Muscle layer of colon (tissue), 2 donors: ENCODE data around the gene C16orf95.
"Not testable (repeated sequence)": the region's sequence is repeated elsewhere in the genome, so short reads cannot be mapped to it uniquely, and the experiment has no call there.

Experiments used
- H3K27ac ChIP-seq: one replicate; pipeline ENCODE4 v1.7.0; 2013; ENCODE audit warnings: low read depth, mild to moderate bottlenecking, low read length, moderate library complexity
- H3K27me3 ChIP-seq, 2 donors: one replicate each; pipeline ENCODE4 v1.7.0; 2013; ENCODE audit warnings: low read length in 2 of 2, mild to moderate bottlenecking in 2 of 2; ENCODE audit not compliant: insufficient read depth in 2 of 2, control insufficient read depth in 1 of 2
- H3K36me3 ChIP-seq: one replicate; pipeline ENCODE4 v1.7.0; 2013; ENCODE audit warnings: mild to moderate bottlenecking, low read length; ENCODE audit not compliant: insufficient read depth
- H3K4me1 ChIP-seq: one replicate; pipeline ENCODE4 v1.7.0; 2013; ENCODE audit warnings: mild to moderate bottlenecking, low read length; ENCODE audit not compliant: insufficient read depth
- H3K4me3 ChIP-seq, 2 donors: one replicate each; pipeline ENCODE4 v1.7.0; 2013; ENCODE audit warnings: low read length in 2 of 2, low read depth in 1 of 2, mild to moderate bottlenecking in 1 of 2, moderate library complexity in 1 of 2
- H3K9ac ChIP-seq: one replicate; pipeline ENCODE4 v1.7.0; 2013; ENCODE audit warnings: low read length
- H3K9me3 ChIP-seq: one replicate; pipeline ENCODE4 v1.7.0; 2013; ENCODE audit warnings: mild to moderate bottlenecking, low read length
- donor health status: abdominal sarcoma.
- donor health status: Adenocarcinoma of cecum.

C16orf95 gene

GRCh38 chr16:87344931-87345631 lies 27.9 kb upstream of the C16orf95 start:
- no peaks in the 10 kb centered on the region for H3K27me3 ChIP-seq
- H3K9ac ChIP-seq, result no peak overlapping the region
- no peaks in the 10 kb centered on the region for H3K4me1 ChIP-seq
- no peak overlapping the region for H3K27ac ChIP-seq
- peaks cover 35% of the 10 kb centered on the region for H3K36me3 ChIP-seq
- no peaks in the 10 kb centered on the region for H3K9me3 ChIP-seq
- no peak overlapping the region for H3K4me3 ChIP-seq

- no peaks in the 10 kb centered on the region for H3K9me3 ChIP-seq
- peaks cover 42% of the 10 kb centered on the region for H3K36me3 ChIP-seq
- H3K27ac ChIP-seq, result no peak overlapping the region
- H3K4me1 ChIP-seq, result no peaks in the 10 kb centered on the region
- H3K9ac ChIP-seq, result no peak overlapping the region
- H3K27me3 ChIP-seq, result no peaks in the 10 kb centered on the region
- H3K4me3 ChIP-seq, result no peak overlapping the region
Observed at GRCh38 chr16:87344165-87344930, 27.2 kb upstream of the C16orf95 start.

- Histone ChIP-seq H3K9me3 (no peaks in the 10 kb centered on the region), H3K9ac (no peak overlapping the region), H3K27me3 (no peaks in the 10 kb centered on the region), H3K27ac (no peak overlapping the region), H3K4me3 (no peak overlapping the region), H3K4me1 (no peaks in the 10 kb centered on the region), H3K36me3 (peaks cover 45% of the 10 kb centered on the region)
Observed at GRCh38 chr16:87343753-87344050, 26.5 kb upstream of the C16orf95 start.

GRCh38 chr16:87342978-87343752 lies 26.0 kb upstream of the C16orf95 start:
- no peak overlapping the region for H3K27ac ChIP-seq
- no peaks in the 10 kb centered on the region for H3K4me1 ChIP-seq
- H3K4me3 ChIP-seq, result no peak overlapping the region
- no peaks in the 10 kb centered on the region for H3K9me3 ChIP-seq
- peaks cover 43% of the 10 kb centered on the region for H3K36me3 ChIP-seq
- no peaks in the 10 kb centered on the region for H3K27me3 ChIP-seq
- no peak overlapping the region for H3K9ac ChIP-seq

GRCh38 chr16:87342504-87342903 lies 25.3 kb upstream of the C16orf95 start:
- no peaks in the 10 kb centered on the region for H3K9me3 ChIP-seq
- no peak overlapping the region for H3K27ac ChIP-seq
- H3K27me3 ChIP-seq, result no peaks in the 10 kb centered on the region
- H3K9ac ChIP-seq, result no peak overlapping the region
- H3K4me1 ChIP-seq, result no peaks in the 10 kb centered on the region
- no peak overlapping the region for H3K4me3 ChIP-seq
- H3K36me3 ChIP-seq, result peaks cover 43% of the 10 kb centered on the region

- Histone ChIP-seq H3K36me3 (peaks cover 48% of the 10 kb centered on the region), H3K27ac (no peak overlapping the region), H3K27me3 (no peaks in the 10 kb centered on the region), H3K4me3 (no peak overlapping the region), H3K9me3 (no peaks in the 10 kb centered on the region), H3K9ac (no peak overlapping the region), H3K4me1 (no peaks in the 10 kb centered on the region)
Observed at GRCh38 chr16:87340198-87340597, 23.0 kb upstream of the C16orf95 start.

GRCh38 chr16:87339724-87340105 lies 22.5 kb upstream of the C16orf95 start:
- not testable (repeated sequence) for H3K4me3 ChIP-seq, H3K27ac ChIP-seq, H3K4me1 ChIP-seq, H3K27me3 ChIP-seq, H3K9ac ChIP-seq, H3K9me3 ChIP-seq
- peaks cover 52% of the 10 kb centered on the region for H3K36me3 ChIP-seq

- Histone ChIP-seq H3K27ac (no peak overlapping the region), H3K36me3 (peaks cover 58% of the 10 kb centered on the region), H3K9ac (no peak overlapping the region), H3K9me3 (no peaks in the 10 kb centered on the region), H3K4me1 (no peaks in the 10 kb centered on the region), H3K4me3 (no peak overlapping the region), H3K27me3 (no peaks in the 10 kb centered on the region)
Observed at GRCh38 chr16:87339086-87339723, 22.0 kb upstream of the C16orf95 start.

- Histone ChIP-seq H3K4me1 (no peaks in the 10 kb centered on the region), H3K27ac (no peak overlapping the region), H3K36me3 (peaks cover 55% of the 10 kb centered on the region), H3K9me3 (no peaks in the 10 kb centered on the region), H3K9ac (no peak overlapping the region), H3K27me3 (no peaks in the 10 kb centered on the region), H3K4me3 (no peak overlapping the region)
Observed at GRCh38 chr16:87338155-87338765, 21.1 kb upstream of the C16orf95 start.

- no peaks in the 10 kb centered on the region for H3K4me1 ChIP-seq
- no peak overlapping the region for H3K9ac ChIP-seq
- H3K27me3 ChIP-seq, result no peaks in the 10 kb centered on the region
- peaks cover 52% of the 10 kb centered on the region for H3K36me3 ChIP-seq
- H3K27ac ChIP-seq, result no peak overlapping the region
- H3K4me3 ChIP-seq, result no peak overlapping the region
- no peaks in the 10 kb centered on the region for H3K9me3 ChIP-seq
Observed at GRCh38 chr16:87337262-87337771, 20.1 kb upstream of the C16orf95 start.
